DOHH2 (cell line): ENCODE measurements around the gene RABEP1.

ENCODE experiments used
- H3F3A ChIP-seq: fragments of 200-600 bp; sonication (generic), shearing (Covaris generic); 2 replicates; pipeline ENCODE4 v1.6.0; 2016; ENCODE audit warnings: antibody characterized with exemption, mild to moderate bottlenecking; ENCODE audit not compliant: control insufficient read depth, insufficient read depth
- H3K27ac ChIP-seq: fragments of 200-600 bp; sonication (generic); 2 replicates; pipeline ENCODE4 v1.5.1; 2014; ENCODE audit warnings: low read depth, mild to moderate bottlenecking, low read length, moderate library complexity
- H3K27me3 ChIP-seq: fragments of 200-600 bp; sonication (generic); 2 replicates; pipeline ENCODE4 v1.6.1; 2014; ENCODE audit warnings: mild to moderate bottlenecking, low read length, mixed read lengths; ENCODE audit not compliant: control insufficient read depth
- H3K36me3 ChIP-seq: fragments of 200-600 bp; sonication (generic); 2 replicates; pipeline ENCODE4 v1.6.1; 2014; ENCODE audit warnings: mild to moderate bottlenecking, low read length, moderate library complexity, mixed read lengths; ENCODE audit not compliant: control insufficient read depth
- H3K4me1 ChIP-seq: fragments of 200-600 bp; sonication (generic); 2 replicates; pipeline ENCODE4 v1.6.1; 2014; ENCODE audit warnings: mild to moderate bottlenecking, low read length, mixed read lengths; ENCODE audit not compliant: control insufficient read depth
- H3K4me2 ChIP-seq: fragments of 200-600 bp; sonication (generic); 2 replicates; pipeline ENCODE4 v1.6.0; 2014; ENCODE audit warnings: mild to moderate bottlenecking, low read length, moderate library complexity
- H3K4me3 ChIP-seq: fragments of 200-600 bp; sonication (generic); 2 replicates; pipeline ENCODE4 v1.5.1; 2014; ENCODE audit warnings: mild to moderate bottlenecking, low read length, mixed read lengths
- H3K79me2 ChIP-seq: fragments of 200-600 bp; sonication (generic); 2 replicates; pipeline ENCODE4 v1.6.1; 2014; ENCODE audit warnings: mild to moderate bottlenecking, low read length, mixed read lengths; ENCODE audit not compliant: control insufficient read depth
- H3K9me2 ChIP-seq: fragments of 200-600 bp; sonication (generic); replicated peaks from 2 replicates; pipeline ENCODE4 v1.6.1; 2014; ENCODE audit warnings: mild to moderate bottlenecking, low read length, mixed read lengths; ENCODE audit not compliant: control insufficient read depth
- H3K9me3 ChIP-seq: fragments of 200-600 bp; sonication (generic); 2 replicates; pipeline ENCODE4 v1.6.1; 2014; ENCODE audit warnings: antibody characterized with exemption, low read length, mixed read lengths; ENCODE audit not compliant: control insufficient read depth, insufficient read depth
- H4K20me1 ChIP-seq: fragments of 200-600 bp; sonication (generic); 2 replicates; pipeline ENCODE4 v1.6.0; 2014; ENCODE audit warnings: low read depth, mild to moderate bottlenecking, antibody characterized with exemption, low read length, moderate library complexity; ENCODE audit not compliant: control insufficient read depth, insufficient read depth
- EZH2phosphoT487 ChIP-seq: fragments of 200-600 bp; sonication (generic); IDR thresholded peaks from 2 replicates; pipeline ENCODE4 v1.6.1; 2017; ENCODE audit warnings: borderline replicate concordance, mild to moderate bottlenecking, antibody characterized with exemption, low read length, moderate library complexity, mixed read lengths
- TF ChIP-seq, protein P1 (sequence below): fragments of 200-600 bp; sonication (generic); IDR thresholded peaks from one replicate; pipeline ENCODE4 v1.5.1; 2014; ENCODE audit warnings: antibody characterized with exemption, mild to moderate bottlenecking, low read depth, low read length; ENCODE audit not compliant: poor library complexity, severe bottlenecking

RABEP1 gene

GRCh38 chr17:5344914-5345313 lies 62.8 kb downstream of the RABEP1 start:
- H3K4me1 ChIP-seq: no peaks in the 10 kb centered on the region
- H3K27me3 ChIP-seq: no peaks in the 10 kb centered on the region
- H3K27ac ChIP-seq: no peak overlapping the region
- TF ChIP-seq EZH2phosphoT487: no peak
- TF ChIP-seq, protein P1, sequence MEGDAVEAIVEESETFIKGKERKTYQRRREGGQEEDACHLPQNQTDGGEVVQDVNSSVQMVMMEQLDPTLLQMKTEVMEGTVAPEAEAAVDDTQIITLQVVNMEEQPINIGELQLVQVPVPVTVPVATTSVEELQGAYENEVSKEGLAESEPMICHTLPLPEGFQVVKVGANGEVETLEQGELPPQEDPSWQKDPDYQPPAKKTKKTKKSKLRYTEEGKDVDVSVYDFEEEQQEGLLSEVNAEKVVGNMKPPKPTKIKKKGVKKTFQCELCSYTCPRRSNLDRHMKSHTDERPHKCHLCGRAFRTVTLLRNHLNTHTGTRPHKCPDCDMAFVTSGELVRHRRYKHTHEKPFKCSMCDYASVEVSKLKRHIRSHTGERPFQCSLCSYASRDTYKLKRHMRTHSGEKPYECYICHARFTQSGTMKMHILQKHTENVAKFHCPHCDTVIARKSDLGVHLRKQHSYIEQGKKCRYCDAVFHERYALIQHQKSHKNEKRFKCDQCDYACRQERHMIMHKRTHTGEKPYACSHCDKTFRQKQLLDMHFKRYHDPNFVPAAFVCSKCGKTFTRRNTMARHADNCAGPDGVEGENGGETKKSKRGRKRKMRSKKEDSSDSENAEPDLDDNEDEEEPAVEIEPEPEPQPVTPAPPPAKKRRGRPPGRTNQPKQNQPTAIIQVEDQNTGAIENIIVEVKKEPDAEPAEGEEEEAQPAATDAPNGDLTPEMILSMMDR: no peak
- no peak overlapping the region for H3K4me2 ChIP-seq
- no peaks in the 10 kb centered on the region for H3K79me2 ChIP-seq
- H3K36me3 ChIP-seq: peaks cover 32% of the 10 kb centered on the region
- H3F3A ChIP-seq: peaks cover 2% of the 10 kb centered on the region; the same call in 1 of the 2 replicates
- H3K9me2 ChIP-seq: no peaks in the 10 kb centered on the region
- H4K20me1 ChIP-seq: no peaks in the 10 kb centered on the region
- H3K4me3 ChIP-seq: no peak overlapping the region
- H3K9me3 ChIP-seq: no peaks in the 10 kb centered on the region

DNA sequence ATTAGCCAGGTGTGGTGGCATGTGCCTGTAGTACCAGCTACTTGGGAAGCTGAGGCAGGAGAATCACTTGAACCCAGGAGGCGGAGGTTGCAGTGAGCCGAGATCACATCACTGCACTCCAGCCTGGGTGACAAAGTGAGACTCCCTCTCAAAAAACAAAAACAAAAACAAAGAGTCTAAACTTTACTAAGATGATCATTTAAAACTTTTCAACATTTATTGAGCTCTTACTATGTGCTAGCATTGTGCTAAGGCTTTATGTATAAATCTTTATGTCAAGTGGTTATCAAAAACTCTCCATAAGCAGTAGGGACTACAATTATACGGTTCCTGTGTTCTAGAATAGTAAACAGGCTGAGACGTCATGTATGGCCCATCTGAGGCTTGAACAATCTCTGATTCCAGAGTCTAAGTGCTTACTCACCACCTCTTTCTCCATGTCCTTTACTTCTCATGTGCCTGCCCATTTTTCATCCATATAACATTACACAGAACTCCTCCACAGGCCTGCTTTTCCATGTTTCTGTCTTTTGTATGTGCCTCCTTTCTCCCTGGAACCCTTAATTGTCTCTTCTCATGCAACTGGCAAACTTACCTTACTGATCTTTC lies 70.7 kb downstream of the RABEP1 start:
- H3K9me3 ChIP-seq: no peaks in the 10 kb centered on the region
- H3F3A ChIP-seq: no peaks in the 10 kb centered on the region
- H3K27ac ChIP-seq: no peak overlapping the region
- H3K79me2 ChIP-seq: no peaks in the 10 kb centered on the region
- peaks cover 65% of the 10 kb centered on the region for H3K36me3 ChIP-seq
- H3K27me3 ChIP-seq: no peaks in the 10 kb centered on the region
- H3K4me2 ChIP-seq: no peak overlapping the region
- no peaks in the 10 kb centered on the region for H3K4me1 ChIP-seq
- H3K4me3 ChIP-seq: no peak overlapping the region
- TF ChIP-seq EZH2phosphoT487: no peak
- TF ChIP-seq, protein P1: no peak
- H3K9me2 ChIP-seq: no peaks in the 10 kb centered on the region
- no peaks in the 10 kb centered on the region for H4K20me1 ChIP-seq

DNA sequence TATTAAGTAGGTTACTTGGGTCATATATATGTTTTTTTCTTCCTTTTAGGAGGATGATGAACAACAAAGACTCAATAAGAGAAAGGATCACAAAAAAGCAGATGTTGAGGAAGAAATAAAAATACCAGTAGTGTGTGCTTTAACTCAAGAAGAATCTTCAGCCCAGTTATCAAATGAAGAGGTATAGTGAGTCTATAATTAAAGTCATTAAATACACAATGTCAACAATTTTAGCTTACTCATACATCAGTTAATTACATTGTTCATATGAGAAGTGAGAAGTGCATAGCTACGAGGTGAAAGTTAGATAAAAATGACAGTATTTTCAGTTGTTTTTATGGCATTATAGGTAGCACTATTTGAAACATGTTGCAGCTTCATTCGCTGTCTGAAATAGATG lies 72.2 kb downstream of the RABEP1 start:
- H3K36me3 ChIP-seq: peaks cover 64% of the 10 kb centered on the region
- H4K20me1 ChIP-seq: no peaks in the 10 kb centered on the region
- H3K9me2 ChIP-seq: no peaks in the 10 kb centered on the region
- H3K79me2 ChIP-seq: no peaks in the 10 kb centered on the region
- TF ChIP-seq, protein P1: no peak
- TF ChIP-seq EZH2phosphoT487: no peak
- no peak overlapping the region for H3K4me2 ChIP-seq
- H3K4me1 ChIP-seq: no peaks in the 10 kb centered on the region
- H3K27me3 ChIP-seq: no peaks in the 10 kb centered on the region
- no peak overlapping the region for H3K4me3 ChIP-seq
- no peak overlapping the region for H3K27ac ChIP-seq
- H3K9me3 ChIP-seq: no peaks in the 10 kb centered on the region
- no peaks in the 10 kb centered on the region for H3F3A ChIP-seq
